ENCODE results near the gene TSPAN3. TPM values are rescaled to one million over a fixed set of nuclear protein-coding genes. Genes with fewer than 3 reads are reported as not detected.

The TSPAN3 gene
- polyA plus RNA-seq, 1 donor (not counting 4 experiments of a cell fraction or from before 2014, with no cell fraction given) = 181 TPM

- no peak overlapping the region for H3K9ac ChIP-seq (ENCODE audit: control insufficient read depth, extremely low read depth, insufficient read depth, low read length)
- peaks cover 5 to 10% of the 10 kb centered on the region in 2 experiments for H3K36me3 ChIP-seq (ENCODE audit: control insufficient read depth in 2 of 2, extremely low read depth in 1 of 2, insufficient read depth in 2 of 2, low read length in 2 of 2)
- no peak overlapping the region for H3K4me3 ChIP-seq (ENCODE audit: control insufficient read depth in 2 of 3, extremely low read depth in 1 of 3, insufficient read depth in 2 of 3, low read depth in 1 of 3, low read length in 3 of 3)
- H3K79me2 ChIP-seq (ENCODE audit: control insufficient read depth, insufficient read depth, low read length) = no peaks in the 10 kb centered on the region
- no peaks in the 10 kb centered on the region for H4K20me1 ChIP-seq (ENCODE audit: control insufficient read depth, extremely low read depth, insufficient read depth, low read length)
- no peaks in the 10 kb centered on the region for H3K27me3 ChIP-seq (ENCODE audit: control insufficient read depth, extremely low read depth, insufficient read depth, low read length)
- no peak overlapping the region for H3K27ac ChIP-seq (ENCODE audit: control insufficient read depth, insufficient read depth, low read length)
- H3K4me2 ChIP-seq (ENCODE audit: control insufficient read depth, extremely low read depth, insufficient read depth, low read depth, low read length) = no peak overlapping the region
- peaks cover 2% of the 10 kb centered on the region for H3K9me1 ChIP-seq (ENCODE audit: control insufficient read depth, extremely low read depth, insufficient read depth, low read length)
- dilution Hi-C loops (cut with MboI; ENCODE audit: extremely low pct_ligation_motif_present, low sequenced_read_pairs) = no loop called here
- TF ChIP-seq CTCF (optimal IDR thresholded peaks at IDR 0.05 in 1 of 3, IDR thresholded peaks at IDR 0.05 in 1 of 3, conservative IDR thresholded peaks at IDR 0.05 in 1 of 3; ENCODE audit: extremely low read depth in 1 of 3, insufficient read depth in 2 of 3, low read length in 3 of 3) (no peak), EZH2 (IDR thresholded peaks at IDR 0.05; ENCODE audit: low read length) (no peak)
- DNase-seq (ENCODE audit: low read depth, low spot score) (no peak), FAIRE-seq (no peak)
- H2AFZ ChIP-seq (ENCODE audit: control insufficient read depth, low read length) = no peak overlapping the region
- H3K9me3 ChIP-seq (ENCODE audit: control insufficient read depth, low read depth, low read length) = no peaks in the 10 kb centered on the region
- H3K4me1 ChIP-seq (ENCODE audit: control insufficient read depth, extremely low read depth, insufficient read depth, low read length) = no peaks in the 10 kb centered on the region
Measured at GRCh38 chr15:77040673-77041072, 30.2 kb downstream of the TSPAN3 start.

GRCh38 chr15:77039848-77040247, 31.1 kb downstream of the TSPAN3 start:
- Histone ChIP-seq H3K27ac (ENCODE audit: control insufficient read depth, insufficient read depth, low read length) (no peak overlapping the region), H3K9ac (ENCODE audit: control insufficient read depth, extremely low read depth, insufficient read depth, low read length) (no peak overlapping the region), H3K4me2 (ENCODE audit: control insufficient read depth, extremely low read depth, insufficient read depth, low read depth, low read length) (no peak overlapping the region), H3K9me3 (ENCODE audit: control insufficient read depth, low read depth, low read length) (no peaks in the 10 kb centered on the region), H3K4me1 (ENCODE audit: control insufficient read depth, extremely low read depth, insufficient read depth, low read length) (peaks cover 4% of the 10 kb centered on the region), H3K79me2 (ENCODE audit: control insufficient read depth, insufficient read depth, low read length) (no peaks in the 10 kb centered on the region), H3K36me3 (ENCODE audit: control insufficient read depth in 2 of 2, extremely low read depth in 1 of 2, insufficient read depth in 2 of 2, low read length in 2 of 2) (peaks cover 5 to 10% of the 10 kb centered on the region in 2 experiments), H3K27me3 (ENCODE audit: control insufficient read depth, extremely low read depth, insufficient read depth, low read length) (no peaks in the 10 kb centered on the region), H3K4me3 (ENCODE audit: control insufficient read depth in 2 of 3, extremely low read depth in 1 of 3, insufficient read depth in 2 of 3, low read depth in 1 of 3, low read length in 3 of 3) (no peak overlapping the region), H4K20me1 (ENCODE audit: control insufficient read depth, extremely low read depth, insufficient read depth, low read length) (no peaks in the 10 kb centered on the region), H2AFZ (ENCODE audit: control insufficient read depth, low read length) (no peak overlapping the region), H3K9me1 (ENCODE audit: control insufficient read depth, extremely low read depth, insufficient read depth, low read length) (peaks cover 2% of the 10 kb centered on the region)
- no peak for DNase-seq (ENCODE audit: low read depth, low spot score)
- TF ChIP-seq EZH2 (IDR thresholded peaks at IDR 0.05; ENCODE audit: low read length) = no peak
- no peak for TF ChIP-seq CTCF (optimal IDR thresholded peaks at IDR 0.05 in 1 of 3, IDR thresholded peaks at IDR 0.05 in 1 of 3, conservative IDR thresholded peaks at IDR 0.05 in 1 of 3; ENCODE audit: extremely low read depth in 1 of 3, insufficient read depth in 2 of 3, low read length in 3 of 3)
- dilution Hi-C loops (cut with MboI; ENCODE audit: extremely low pct_ligation_motif_present, low sequenced_read_pairs) = no loop called here
- FAIRE-seq = no peak

Data from keratinocyte (primary cell).